ENCODE data around the gene TOP2A.

The TOP2A gene

GRCh38 chr17:40355123-40355803, 62.4 kb downstream of the TOP2A start:
- peak; percentile 80 for DNase-seq

DNA sequence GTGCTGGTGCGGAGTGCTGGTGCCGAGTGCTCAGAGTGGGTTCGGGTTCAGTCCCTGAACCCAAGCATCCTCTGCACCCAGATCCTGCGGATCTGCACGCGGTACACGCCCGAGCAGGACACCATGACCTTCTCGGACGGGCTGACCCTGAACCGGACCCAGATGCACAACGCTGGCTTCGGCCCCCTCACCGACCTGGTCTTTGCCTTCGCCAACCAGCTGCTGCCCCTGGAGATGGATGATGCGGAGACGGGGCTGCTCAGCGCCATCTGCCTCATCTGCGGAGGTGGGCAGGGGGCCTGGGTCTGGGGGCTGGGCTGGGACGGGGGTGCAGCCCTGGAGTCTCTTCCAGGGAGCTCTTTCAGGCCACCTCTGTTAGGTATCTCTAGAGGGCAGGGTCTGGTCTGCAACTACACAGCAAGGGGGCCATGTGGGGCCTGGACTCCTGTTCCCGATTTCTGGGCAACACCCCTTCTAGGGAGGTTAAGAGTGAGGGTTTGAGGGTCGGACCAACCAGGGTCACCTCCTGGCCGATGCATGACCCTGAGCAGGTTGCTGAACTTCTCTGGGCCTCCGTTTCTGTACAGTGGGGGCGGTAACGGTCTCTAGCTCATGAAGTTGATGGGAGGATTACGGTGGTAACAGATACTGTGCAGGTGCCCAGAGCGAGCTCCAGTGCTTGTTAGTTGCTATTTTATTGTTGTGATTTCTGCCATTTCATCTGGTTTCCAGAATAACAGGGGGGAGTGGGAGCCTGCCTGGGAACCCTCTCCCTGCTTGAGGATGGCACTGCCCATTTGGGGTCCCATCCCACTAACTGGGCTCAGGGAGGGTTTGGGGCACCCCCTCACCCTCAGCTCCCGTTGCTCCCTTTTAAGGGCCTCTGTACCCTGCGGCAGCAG, 63.2 kb downstream of the TOP2A start:
- no peak for DNase-seq

- peak; percentile 87 for DNase-seq
Measured at GRCh38 chr17:40352779-40353394, 64.8 kb downstream of the TOP2A start.

DNA sequence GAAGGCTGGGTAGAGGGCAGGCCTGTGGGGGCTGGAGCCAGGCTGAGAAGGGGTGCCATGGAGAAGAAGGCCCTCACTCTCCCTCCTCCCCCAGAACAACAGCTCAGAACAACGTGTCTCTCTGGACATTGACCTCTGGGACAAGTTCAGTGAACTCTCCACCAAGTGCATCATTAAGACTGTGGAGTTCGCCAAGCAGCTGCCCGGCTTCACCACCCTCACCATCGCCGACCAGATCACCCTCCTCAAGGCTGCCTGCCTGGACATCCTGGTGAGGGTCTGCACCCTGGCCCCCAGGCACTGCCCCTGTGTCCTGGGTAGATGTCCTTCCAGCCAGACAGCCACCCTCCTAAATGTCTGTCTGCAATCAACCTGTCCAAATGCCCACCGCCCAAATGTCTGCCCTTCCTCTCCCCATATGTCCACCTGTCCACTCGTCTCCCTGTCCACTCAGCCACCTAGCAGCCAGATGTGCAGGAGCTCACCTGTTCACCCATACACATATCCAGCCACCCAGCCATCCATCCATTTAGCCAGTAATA, 65.4 kb downstream of the TOP2A start:
- DNase-seq = no peak

DNA sequence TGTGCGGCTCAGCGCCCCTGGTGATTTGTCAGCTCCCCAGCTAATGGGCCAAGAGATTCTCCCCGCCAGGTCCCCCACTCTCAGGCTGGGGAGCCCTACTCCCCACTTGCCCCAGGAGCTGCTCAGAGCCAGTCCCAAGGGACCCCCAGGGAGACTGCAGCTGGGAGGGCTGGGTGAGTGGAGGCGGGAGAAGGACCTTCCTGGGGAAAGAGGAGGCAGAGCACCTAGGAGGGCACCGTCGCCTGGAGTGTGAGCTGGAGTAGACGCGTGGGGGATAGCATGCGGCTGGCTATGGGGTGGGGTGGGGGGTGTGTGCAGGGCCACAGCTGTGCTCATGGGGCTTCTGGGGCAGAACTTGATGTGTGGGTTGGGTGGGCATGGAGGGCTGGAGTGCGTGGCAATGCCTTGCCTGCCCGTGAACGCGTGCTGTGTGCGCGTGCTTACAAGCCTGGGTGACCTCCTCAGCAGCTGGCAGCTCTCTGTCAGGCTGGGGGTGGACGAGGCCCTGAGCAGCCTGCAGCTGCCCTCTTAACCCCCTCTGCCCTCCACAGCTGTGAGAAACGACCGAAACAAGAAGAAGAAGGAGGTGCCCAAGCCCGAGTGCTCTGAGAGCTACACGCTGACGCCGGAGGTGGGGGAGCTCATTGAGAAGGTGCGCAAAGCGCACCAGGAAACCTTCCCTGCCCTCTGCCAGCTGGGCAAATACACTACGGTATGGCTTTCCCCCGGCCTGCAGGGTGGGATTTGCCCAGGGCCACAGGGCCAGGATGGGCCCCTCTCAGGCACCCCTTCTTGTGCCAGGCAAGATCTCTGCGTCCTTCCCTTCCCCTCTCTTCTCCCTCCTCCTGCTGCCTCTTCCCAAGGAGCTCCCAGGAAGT, 66.1 kb downstream of the TOP2A start:
- DNase-seq = no peak

GRCh38 chr17:40350689-40351358, 66.9 kb downstream of the TOP2A start:
- no peak for DNase-seq

- peak; percentile 66 for DNase-seq
Measured at GRCh38 chr17:40349895-40350688, 67.6 kb downstream of the TOP2A start.

- DNase-seq = no peak
Measured at GRCh38 chr17:40349477-40349894, 68.2 kb downstream of the TOP2A start.

DNA sequence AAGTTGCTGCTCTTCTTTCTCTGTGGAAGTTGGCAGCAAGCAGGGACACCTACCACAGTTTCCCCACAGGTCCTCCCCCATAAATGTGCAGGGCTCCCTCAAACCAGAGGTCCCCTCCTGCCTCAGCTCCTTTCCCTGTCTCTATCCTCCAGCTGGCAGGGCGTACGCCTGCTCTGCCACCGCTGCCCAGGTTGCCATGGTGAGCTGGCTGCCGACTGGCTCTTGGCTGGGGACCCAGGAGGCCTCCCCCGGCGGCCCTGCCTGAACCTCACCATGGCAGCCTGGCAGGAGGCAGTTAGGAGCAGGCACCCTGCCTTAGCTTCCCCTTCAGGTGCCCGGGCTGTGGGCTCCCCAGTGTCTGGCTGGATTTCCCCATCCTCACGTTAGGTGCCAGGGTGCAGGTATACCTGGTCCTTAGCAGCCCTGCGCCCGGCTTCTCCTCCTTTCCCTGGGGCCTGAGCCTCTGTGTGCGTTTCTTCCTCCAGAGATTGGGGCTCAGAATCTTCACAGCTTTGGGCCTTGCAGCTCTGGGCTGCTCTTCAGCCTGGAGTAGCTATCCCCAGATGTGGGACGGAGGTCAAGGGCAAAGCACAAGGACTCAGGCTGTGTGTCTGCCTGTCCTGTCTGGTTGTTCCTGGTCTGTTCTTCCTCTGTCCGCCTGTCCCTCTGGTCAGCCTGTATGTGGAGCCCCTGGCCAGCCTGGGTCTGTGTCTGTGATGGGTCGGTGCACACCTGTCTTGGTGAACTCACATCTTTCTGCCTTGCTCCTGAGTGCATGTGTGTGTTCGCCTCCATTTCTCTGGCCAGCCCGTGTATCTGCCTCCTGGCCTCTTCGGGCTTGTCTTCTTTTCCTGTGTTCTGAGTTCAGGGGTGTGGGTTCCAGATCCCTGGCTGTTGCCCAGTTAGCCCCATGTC, 68.9 kb downstream of the TOP2A start:
- DNase-seq = peak; percentile 58

- DNase-seq = peak; percentile 67
Measured at GRCh38 chr17:40348136-40348504, 69.6 kb downstream of the TOP2A start.

GRCh38 chr17:40347319-40348135, 70.2 kb downstream of the TOP2A start:
- DNase-seq = peak; percentile 50

DNA sequence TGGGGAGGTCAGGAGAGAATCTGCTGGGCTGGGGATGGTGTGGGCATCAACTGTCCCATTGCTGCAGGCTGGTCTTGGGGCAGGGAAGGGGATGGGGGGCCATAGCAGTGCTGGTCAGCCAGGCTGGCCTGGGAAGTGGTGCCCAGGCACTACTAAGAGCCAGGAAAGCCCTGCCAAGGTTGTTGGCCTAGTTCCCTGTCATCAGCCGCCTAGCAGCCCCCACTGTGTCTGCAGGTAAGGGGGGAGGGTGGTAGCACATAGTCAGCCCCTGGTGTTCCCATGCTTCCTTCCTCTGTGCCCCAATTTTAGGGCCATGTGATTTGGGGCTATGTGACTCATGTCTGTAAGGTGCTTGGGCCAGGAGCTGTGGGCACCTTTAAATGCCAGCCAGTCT, 70.9 kb downstream of the TOP2A start:
- DNase-seq = no peak

DNA sequence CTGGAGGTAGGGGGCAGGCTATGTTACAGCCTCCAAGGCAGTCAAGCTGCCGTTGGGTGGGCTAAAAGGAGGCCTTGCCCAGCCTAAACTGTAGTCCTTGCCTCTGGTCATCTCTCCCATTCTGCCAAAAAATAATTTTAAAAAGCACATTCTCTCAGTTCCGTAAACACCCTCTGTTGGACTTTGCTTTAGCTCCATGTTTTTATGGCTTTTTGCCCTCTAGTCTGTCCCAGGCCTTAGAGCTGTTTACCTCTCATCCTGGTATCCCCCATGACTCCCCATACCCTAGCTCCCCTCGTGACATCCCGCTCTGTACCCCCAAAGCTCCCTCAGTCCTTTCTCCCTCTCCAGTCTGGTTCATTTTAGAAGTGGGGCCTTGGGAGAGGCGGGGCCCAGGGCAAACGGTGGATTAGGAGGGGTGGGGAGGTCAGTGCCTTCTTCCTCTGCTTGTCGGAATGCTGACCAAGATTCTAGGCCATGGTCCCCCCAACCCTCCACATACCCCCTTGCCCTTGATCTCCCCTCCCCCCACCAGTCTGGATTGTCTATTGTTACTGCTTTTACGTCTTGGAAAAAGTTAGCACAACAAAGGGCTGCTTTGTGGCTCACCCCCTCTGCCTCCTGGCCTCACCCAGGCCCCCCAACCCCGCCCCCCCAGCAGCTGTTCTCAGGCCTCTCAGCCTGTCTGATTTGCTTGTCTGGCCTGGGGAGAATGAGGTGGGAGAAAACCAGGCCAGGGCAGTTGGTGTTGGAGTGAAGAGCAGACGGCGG, 71.5 kb downstream of the TOP2A start:
- no peak for DNase-seq

DNA sequence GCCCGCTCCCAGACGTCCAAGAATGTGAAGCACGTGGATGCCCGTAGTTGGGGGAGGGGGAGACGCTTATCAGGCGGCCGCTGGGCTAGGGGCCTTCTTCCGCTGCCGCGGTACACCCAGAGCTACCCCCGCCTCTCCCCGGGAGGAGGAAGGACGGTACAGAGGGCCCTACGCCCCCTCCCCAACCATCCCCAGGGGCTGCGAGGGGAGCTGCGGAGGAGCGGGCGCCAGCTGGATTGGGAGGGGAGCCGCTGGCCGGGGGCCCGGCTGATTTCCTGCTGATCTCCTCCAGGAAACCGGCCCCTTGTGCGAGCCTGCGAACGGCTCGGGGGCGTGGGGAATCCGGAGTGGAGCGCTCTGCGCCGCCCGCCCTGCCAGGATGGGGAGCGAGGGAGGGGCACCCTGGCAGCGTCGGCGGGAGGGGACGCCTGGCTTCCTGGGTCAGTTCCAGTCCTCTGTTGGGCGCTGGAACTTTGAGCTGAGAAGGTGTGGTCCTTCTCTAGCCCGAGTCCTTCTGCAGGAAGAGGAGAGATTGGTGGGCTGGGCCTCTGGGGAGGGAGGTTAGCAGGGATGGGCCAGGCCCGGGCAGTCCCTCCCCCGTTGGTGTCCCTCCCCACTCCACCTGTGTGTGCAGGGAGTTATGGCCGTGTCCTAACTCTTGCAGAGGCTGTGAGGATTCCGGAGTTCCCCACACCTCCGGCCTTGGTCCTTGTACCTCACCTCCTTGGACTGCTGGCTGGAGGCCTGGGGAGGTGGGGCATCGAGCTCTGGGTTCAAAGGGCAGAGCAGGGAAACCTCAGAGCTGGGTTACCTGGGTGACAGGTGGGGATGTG, 72.3 kb downstream of the TOP2A start:
- DNase-seq = peak; percentile 77

DNA sequence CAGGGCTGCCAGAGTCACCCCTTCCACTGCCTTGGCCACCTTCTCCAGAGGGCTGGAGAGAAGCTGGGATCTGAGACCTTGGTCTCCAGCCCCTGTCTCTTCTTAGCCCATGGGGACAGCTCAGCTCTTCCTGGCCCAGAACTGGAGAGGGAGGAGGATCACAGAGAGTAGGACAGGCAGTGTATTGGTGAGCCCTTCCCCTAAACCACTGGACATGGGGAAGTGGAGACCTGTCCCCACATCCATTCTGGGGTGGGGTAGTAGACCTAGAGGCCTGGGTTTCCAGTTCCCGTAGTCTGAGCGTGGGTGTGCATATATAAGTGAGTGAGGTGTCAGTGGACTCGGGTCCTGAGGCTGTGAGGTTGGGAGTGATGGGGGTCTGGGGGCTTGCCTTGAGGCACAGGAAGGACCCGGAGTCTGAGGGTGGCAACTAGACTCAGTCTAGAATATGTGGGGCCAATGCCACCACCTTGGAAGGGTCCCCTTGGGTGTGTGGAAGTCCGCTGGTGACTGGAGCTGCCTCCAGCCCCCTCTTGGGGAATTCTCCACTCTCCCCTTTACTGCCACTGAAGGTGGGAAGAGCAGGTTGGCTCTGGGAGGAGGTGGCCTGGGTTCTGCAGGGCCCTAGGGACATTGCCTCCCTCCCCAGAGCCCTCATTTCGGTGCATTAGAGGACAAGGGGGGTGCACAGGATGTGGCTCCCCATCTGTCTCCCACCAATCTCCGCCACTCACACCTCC, 73.1 kb downstream of the TOP2A start:
- no peak for DNase-seq
